Measurements from ENCODE around the gene FAM13A.

- TF ChIP-seq POLR2A (IDR thresholded peaks at IDR 0.05) (no peak), CTCF (IDR thresholded peaks at IDR 0.05) (no peak)
These were observed 298.7 kb downstream of the FAM13A start for GRCh38 chr4:88758264-88758663.
